Muscle layer of colon (tissue), 2 donors: ENCODE measurements around the gene SRP9.
"Not testable (repeated sequence)": the region's sequence is repeated elsewhere in the genome, so short reads cannot be mapped to it uniquely, and the experiment has no call there.

ENCODE experiments used
- H3K27ac ChIP-seq: one replicate; pipeline ENCODE4 v1.7.0; 2013; ENCODE audit warnings: low read depth, mild to moderate bottlenecking, low read length, moderate library complexity
- H3K27me3 ChIP-seq, 2 donors: one replicate each; pipeline ENCODE4 v1.7.0; 2013; ENCODE audit warnings: low read length in 2 of 2, mild to moderate bottlenecking in 2 of 2; ENCODE audit not compliant: insufficient read depth in 2 of 2, control insufficient read depth in 1 of 2
- H3K36me3 ChIP-seq: one replicate; pipeline ENCODE4 v1.7.0; 2013; ENCODE audit warnings: mild to moderate bottlenecking, low read length; ENCODE audit not compliant: insufficient read depth
- H3K4me1 ChIP-seq: one replicate; pipeline ENCODE4 v1.7.0; 2013; ENCODE audit warnings: mild to moderate bottlenecking, low read length; ENCODE audit not compliant: insufficient read depth
- H3K4me3 ChIP-seq, 2 donors: one replicate each; pipeline ENCODE4 v1.7.0; 2013; ENCODE audit warnings: low read length in 2 of 2, low read depth in 1 of 2, mild to moderate bottlenecking in 1 of 2, moderate library complexity in 1 of 2
- H3K9ac ChIP-seq: one replicate; pipeline ENCODE4 v1.7.0; 2013; ENCODE audit warnings: low read length
- H3K9me3 ChIP-seq: one replicate; pipeline ENCODE4 v1.7.0; 2013; ENCODE audit warnings: mild to moderate bottlenecking, low read length
- donor health status: abdominal sarcoma.
- donor health status: Adenocarcinoma of cecum.

Gene SRP9

GRCh38 chr1:225759972-225760371 lies 17.7 kb upstream of the SRP9 start:
- peaks cover 22% of the 10 kb centered on the region for H3K4me1 ChIP-seq
- not testable (repeated sequence) for H3K4me3 ChIP-seq, H3K9me3 ChIP-seq, H3K27me3 ChIP-seq, H3K27ac ChIP-seq, H3K9ac ChIP-seq, H3K36me3 ChIP-seq

GRCh38 chr1:225760531-225760930 lies 17.1 kb upstream of the SRP9 start:
- no peak overlapping the region for H3K9ac ChIP-seq
- peaks cover 22% of the 10 kb centered on the region for H3K4me1 ChIP-seq
- H3K36me3 ChIP-seq, result no peaks in the 10 kb centered on the region

GRCh38 chr1:225761395-225761794 lies 16.2 kb upstream of the SRP9 start:
- not testable (repeated sequence) for H3K9me3 ChIP-seq, H3K27me3 ChIP-seq, H3K36me3 ChIP-seq, H3K27ac ChIP-seq, H3K9ac ChIP-seq, H3K4me3 ChIP-seq
- H3K4me1 ChIP-seq, result peaks cover 29% of the 10 kb centered on the region

More at GRCh38 chr1:225760531-225760930, 17.1 kb upstream of the SRP9 start:
- Histone ChIP-seq H3K27me3 (no peaks in the 10 kb centered on the region), H3K4me3 (no peak overlapping the region), H3K9me3 (no peaks in the 10 kb centered on the region), H3K27ac (no peak overlapping the region)

GRCh38 chr1:225762002-225762441 lies 15.6 kb upstream of the SRP9 start:
- Histone ChIP-seq H3K9ac (no peak overlapping the region), H3K27ac (no peak overlapping the region), H3K9me3 (no peaks in the 10 kb centered on the region), H3K27me3 (no peaks in the 10 kb centered on the region), H3K36me3 (no peaks in the 10 kb centered on the region), H3K4me3 (no peak overlapping the region), H3K4me1 (peaks cover 35% of the 10 kb centered on the region)

GRCh38 chr1:225762444-225762843 lies 15.2 kb upstream of the SRP9 start:
- Histone ChIP-seq H3K27ac (no peak overlapping the region), H3K9ac (no peak overlapping the region), H3K9me3 (no peaks in the 10 kb centered on the region), H3K27me3 (no peaks in the 10 kb centered on the region), H3K4me1 (peaks cover 39% of the 10 kb centered on the region), H3K4me3 (no peak overlapping the region), H3K36me3 (no peaks in the 10 kb centered on the region)

GRCh38 chr1:225763716-225764548 lies 13.7 kb upstream of the SRP9 start:
- no peaks in the 10 kb centered on the region for H3K27me3 ChIP-seq
- no peak overlapping the region for H3K9ac ChIP-seq
- H3K36me3 ChIP-seq, result no peaks in the 10 kb centered on the region
- H3K9me3 ChIP-seq, result no peaks in the 10 kb centered on the region
- H3K27ac ChIP-seq, result peak overlapping the region; percentile 19
- H3K4me1 ChIP-seq, result peaks cover 47% of the 10 kb centered on the region
- peak overlapping the region in 1 of 2 donors; percentile 25 for H3K4me3 ChIP-seq

- Histone ChIP-seq H3K4me3 (peak overlapping the region; percentile 2 to 10), H3K36me3 (no peaks in the 10 kb centered on the region), H3K9ac (no peak overlapping the region), H3K27me3 (no peaks in the 10 kb centered on the region), H3K27ac (peak overlapping the region; percentile 54), H3K9me3 (no peaks in the 10 kb centered on the region), H3K4me1 (peaks cover 53% of the 10 kb centered on the region)
Measured at GRCh38 chr1:225765982-225766674, 11.5 kb upstream of the SRP9 start.

GRCh38 chr1:225766967-225767633 lies 10.5 kb upstream of the SRP9 start:
- H3K9ac ChIP-seq, result peak overlapping the region; percentile 8
- peak overlapping the region; percentile 54 for H3K27ac ChIP-seq
- no peaks in the 10 kb centered on the region for H3K36me3 ChIP-seq
- H3K27me3 ChIP-seq, result no peaks in the 10 kb centered on the region
- no peaks in the 10 kb centered on the region for H3K9me3 ChIP-seq
- H3K4me1 ChIP-seq, result peaks cover 62% of the 10 kb centered on the region
- H3K4me3 ChIP-seq, result peak overlapping the region in 1 of 2 donors; percentile 10

GRCh38 chr1:225767634-225768540 lies 9.7 kb upstream of the SRP9 start:
- Histone ChIP-seq H3K27ac (peak overlapping the region; percentile 12), H3K9ac (peak overlapping the region; percentile 8), H3K4me3 (no peak overlapping the region), H3K9me3 (no peaks in the 10 kb centered on the region), H3K36me3 (no peaks in the 10 kb centered on the region), H3K4me1 (peaks cover 64% of the 10 kb centered on the region), H3K27me3 (no peaks in the 10 kb centered on the region)

- Histone ChIP-seq H3K9ac (no peak overlapping the region), H3K27me3 (no peaks in the 10 kb centered on the region), H3K36me3 (no peaks in the 10 kb centered on the region), H3K4me3 (no peak overlapping the region), H3K27ac (no peak overlapping the region), H3K9me3 (no peaks in the 10 kb centered on the region), H3K4me1 (peaks cover 66% of the 10 kb centered on the region)
Measured at GRCh38 chr1:225768662-225769426, 8.8 kb upstream of the SRP9 start.
